GM19468 (cell line): ENCODE measurements around the gene TCF12.

ENCODE experiments used
- ATAC-seq: cut with Tn5 transposase; IDR thresholded peaks from one replicate; pipeline ENCODE4 v1.9.1; 2021; ENCODE audit warnings: mild to moderate bottlenecking, moderate library complexity, moderate number of reproducible peaks; ENCODE audit not compliant: unreplicated experiment; ENCODE audit errors: extremely low read depth

The TCF12 gene

GRCh38 chr15:56971571-56971970, 53.1 kb downstream of the TCF12 start:
- ATAC-seq: no peak

GRCh38 chr15:56972016-56972415, 53.6 kb downstream of the TCF12 start:
- ATAC-seq: no peak

- ATAC-seq: no peak
These were observed 54.0 kb downstream of the TCF12 start for GRCh38 chr15:56972426-56972825.

- no peak for ATAC-seq
These were observed 55.0 kb downstream of the TCF12 start for GRCh38 chr15:56973463-56973862.

GRCh38 chr15:56977232-56977631, 58.8 kb downstream of the TCF12 start:
- no peak for ATAC-seq

GRCh38 chr15:56978898-56979662, 60.6 kb downstream of the TCF12 start:
- ATAC-seq: no peak

GRCh38 chr15:56980473-56980872, 62.0 kb downstream of the TCF12 start:
- ATAC-seq: no peak

- ATAC-seq: no peak
These were observed 62.7 kb downstream of the TCF12 start for GRCh38 chr15:56981160-56981559.

- ATAC-seq: no peak
These were observed 64.5 kb downstream of the TCF12 start for GRCh38 chr15:56982987-56983386.

GRCh38 chr15:56984681-56985481, 66.4 kb downstream of the TCF12 start:
- no peak for ATAC-seq

- ATAC-seq: no peak
These were observed 67.4 kb downstream of the TCF12 start for GRCh38 chr15:56985856-56986255.

GRCh38 chr15:56987286-56987685, 68.8 kb downstream of the TCF12 start:
- no peak for ATAC-seq

GRCh38 chr15:56988219-56988618, 69.8 kb downstream of the TCF12 start:
- ATAC-seq: no peak

- no peak for ATAC-seq
These were observed 71.0 kb downstream of the TCF12 start for GRCh38 chr15:56989411-56989924.

- no peak for ATAC-seq
These were observed 72.6 kb downstream of the TCF12 start for GRCh38 chr15:56991017-56991416.

GRCh38 chr15:56992725-56993124, 74.3 kb downstream of the TCF12 start:
- no peak for ATAC-seq

GRCh38 chr15:56994280-56994679, 75.8 kb downstream of the TCF12 start:
- ATAC-seq: no peak

- no peak for ATAC-seq
These were observed 77.6 kb downstream of the TCF12 start for GRCh38 chr15:56996093-56996492.

- no peak for ATAC-seq
These were observed 78.5 kb downstream of the TCF12 start for GRCh38 chr15:56996746-56997470.

- ATAC-seq: no peak
These were observed 85.0 kb downstream of the TCF12 start for GRCh38 chr15:57003418-57003817.

GRCh38 chr15:57005244-57005643, 86.8 kb downstream of the TCF12 start:
- no peak for ATAC-seq
